ACC112 (cell line): ENCODE measurements around the gene CD6.

Source experiments
- H2AFZ ChIP-seq: fragments of 200-600 bp; sonication (generic); one replicate; pipeline ENCODE4 v1.6.0; 2017; ENCODE audit warnings: antibody characterized with exemption, low read length; ENCODE audit not compliant: unreplicated experiment
- H3K27ac ChIP-seq: fragments of 200-600 bp; sonication (generic); 2 replicates; pipeline ENCODE4 v1.5.1; 2014; ENCODE audit warnings: low read depth, mild to moderate bottlenecking, antibody characterized with exemption, low read length, moderate library complexity
- H3K27me3 ChIP-seq: fragments of 200-600 bp; sonication (generic); 2 replicates; pipeline ENCODE4 v1.6.1; 2014; ENCODE audit warnings: mild to moderate bottlenecking, antibody characterized with exemption, low read length, moderate library complexity, mixed read lengths; ENCODE audit not compliant: insufficient read depth
- H3K36me3 ChIP-seq: fragments of 200-600 bp; sonication (generic); 2 replicates; pipeline ENCODE4 v1.6.1; 2016; ENCODE audit warnings: mild to moderate bottlenecking, antibody characterized with exemption, low read length, moderate library complexity, mixed read lengths; ENCODE audit not compliant: insufficient read depth
- H3K4me1 ChIP-seq: fragments of 200-600 bp; sonication (generic); one replicate; pipeline ENCODE4 v1.6.1; 2016; ENCODE audit warnings: low read length, mixed read lengths; ENCODE audit not compliant: insufficient read depth, unreplicated experiment, control insufficient read depth
- H3K4me3 ChIP-seq: fragments of 200-600 bp; sonication (generic); 2 replicates; pipeline ENCODE4 v1.5.1; 2014; ENCODE audit warnings: mild to moderate bottlenecking, low read depth, low read length
- H3K79me2 ChIP-seq: fragments of 200-600 bp; sonication (generic); one replicate; pipeline ENCODE4 v1.6.0; 2016; ENCODE audit warnings: low read length; ENCODE audit not compliant: control insufficient read depth, unreplicated experiment, insufficient read depth

Gene CD6

GRCh38 chr11:60935676-60936442, 35.6 kb upstream of the CD6 start:
- H3K36me3 ChIP-seq, result 0 out of 2 replicates have a peak, but pooled peaks cover 8% of the 10 kb centered on the region
- no peak overlapping the region for H2AFZ ChIP-seq
- H3K27me3 ChIP-seq, result no peaks in the 10 kb centered on the region
- no peak overlapping the region for H3K4me3 ChIP-seq
- no peak overlapping the region for H3K27ac ChIP-seq
- H3K4me1 ChIP-seq, result no peaks in the 10 kb centered on the region
- no peaks in the 10 kb centered on the region for H3K79me2 ChIP-seq

- Histone ChIP-seq H3K27ac (no peak overlapping the region), H3K4me3 (no peak overlapping the region), H3K79me2 (no peaks in the 10 kb centered on the region), H3K27me3 (no peaks in the 10 kb centered on the region), H3K4me1 (no peaks in the 10 kb centered on the region), H3K36me3 (peaks cover 15% of the 10 kb centered on the region; the same call in 1 of the 2 replicates), H2AFZ (no peak overlapping the region)
Observed at GRCh38 chr11:60936467-60937143, 34.9 kb upstream of the CD6 start.

GRCh38 chr11:60937144-60937527, 34.3 kb upstream of the CD6 start:
- Histone ChIP-seq H3K27me3 (no peaks in the 10 kb centered on the region), H2AFZ (no peak overlapping the region), H3K4me3 (no peak overlapping the region), H3K79me2 (no peaks in the 10 kb centered on the region), H3K27ac (no peak overlapping the region), H3K4me1 (no peaks in the 10 kb centered on the region), H3K36me3 (peaks cover 20% of the 10 kb centered on the region; the same call in 1 of the 2 replicates)

- Histone ChIP-seq H3K4me1 (no peaks in the 10 kb centered on the region), H2AFZ (no peak overlapping the region), H3K27ac (no peak overlapping the region), H3K79me2 (no peaks in the 10 kb centered on the region), H3K4me3 (no peak overlapping the region), H3K27me3 (no peaks in the 10 kb centered on the region), H3K36me3 (peaks cover 20% of the 10 kb centered on the region; the same call in 1 of the 2 replicates)
Observed at GRCh38 chr11:60937811-60938210, 33.7 kb upstream of the CD6 start.

- Histone ChIP-seq H3K4me1 (no peaks in the 10 kb centered on the region), H3K27me3 (no peaks in the 10 kb centered on the region), H3K4me3 (no peak overlapping the region), H3K79me2 (no peaks in the 10 kb centered on the region), H2AFZ (no peak overlapping the region), H3K27ac (no peak overlapping the region), H3K36me3 (peaks cover 20% of the 10 kb centered on the region; the same call in 1 of the 2 replicates)
Observed at GRCh38 chr11:60938500-60938899, 33.0 kb upstream of the CD6 start.

- Histone ChIP-seq H3K27ac (no peak overlapping the region), H3K36me3 (peaks cover 22% of the 10 kb centered on the region; the same call in 1 of the 2 replicates), H2AFZ (no peak overlapping the region), H3K4me1 (no peaks in the 10 kb centered on the region), H3K79me2 (peaks cover 1% of the 10 kb centered on the region), H3K4me3 (no peak overlapping the region), H3K27me3 (no peaks in the 10 kb centered on the region)
Observed at GRCh38 chr11:60939301-60939700, 32.2 kb upstream of the CD6 start.

- H3K27me3 ChIP-seq, result no peaks in the 10 kb centered on the region
- no peak overlapping the region for H3K27ac ChIP-seq
- peaks cover 26% of the 10 kb centered on the region for H3K36me3 ChIP-seq
- no peak overlapping the region for H3K4me3 ChIP-seq
- peaks cover 2% of the 10 kb centered on the region for H3K79me2 ChIP-seq
- H2AFZ ChIP-seq, result no peak overlapping the region
- H3K4me1 ChIP-seq, result no peaks in the 10 kb centered on the region
Observed at GRCh38 chr11:60939855-60940254, 31.6 kb upstream of the CD6 start.

GRCh38 chr11:60941371-60942119, 29.9 kb upstream of the CD6 start:
- Histone ChIP-seq H3K4me3 (no peak overlapping the region), H3K79me2 (peaks cover 11% of the 10 kb centered on the region), H3K27me3 (no peaks in the 10 kb centered on the region), H3K27ac (no peak overlapping the region), H3K4me1 (no peaks in the 10 kb centered on the region), H2AFZ (no peak overlapping the region), H3K36me3 (peaks cover 35% of the 10 kb centered on the region)

- Histone ChIP-seq H3K27me3 (no peaks in the 10 kb centered on the region), H3K4me3 (no peak overlapping the region), H3K79me2 (peaks cover 12% of the 10 kb centered on the region), H3K27ac (no peak overlapping the region), H3K36me3 (peaks cover 35% of the 10 kb centered on the region), H2AFZ (no peak overlapping the region), H3K4me1 (no peaks in the 10 kb centered on the region)
Observed at GRCh38 chr11:60942219-60942618, 29.3 kb upstream of the CD6 start.

GRCh38 chr11:60942970-60943565, 28.4 kb upstream of the CD6 start:
- Histone ChIP-seq H3K27me3 (no peaks in the 10 kb centered on the region), H3K27ac (no peak overlapping the region), H3K36me3 (peaks cover 35% of the 10 kb centered on the region), H3K4me1 (no peaks in the 10 kb centered on the region), H3K4me3 (no peak overlapping the region), H2AFZ (no peak overlapping the region), H3K79me2 (peaks cover 12% of the 10 kb centered on the region)
